Neural progenitor cell (in vitro differentiated cells): ENCODE data around the gene RPTOR. TPM values are rescaled to one million over a fixed set of nuclear protein-coding genes. Genes with fewer than 3 reads are reported as not detected.

Source experiments
- DNase-seq: peaks from one replicate; pipeline ENCODE4 v3.0.0-alpha.2; 2016; ENCODE audit warnings: low spot score
- H2AFZ ChIP-seq: fragments of 200-600 bp; sonication (generic); replicated peaks from 2 replicates; pipeline ENCODE4 v1.6.1; 2016; ENCODE audit warnings: antibody characterized with exemption
- H3F3A ChIP-seq: fragments of 200-600 bp; sonication (generic); 2 replicates; pipeline ENCODE4 v1.6.1; 2016; ENCODE audit warnings: antibody characterized with exemption, low read depth
- H3K27ac ChIP-seq: fragments of 200-600 bp; sonication (generic); 2 replicates; pipeline ENCODE4 v1.5.1; 2016; ENCODE audit warnings: mild to moderate bottlenecking
- H3K27me3 ChIP-seq: fragments of 200-600 bp; sonication (generic); 2 replicates; pipeline ENCODE4 v1.6.1; 2016; ENCODE audit warnings: mild to moderate bottlenecking, moderate library complexity
- H3K36me3 ChIP-seq: fragments of 200-600 bp; sonication (generic); 2 replicates; pipeline ENCODE4 v1.5.1; 2016
- H3K4me1 ChIP-seq: fragments of 200-600 bp; sonication (generic); 2 replicates; pipeline ENCODE4 v1.6.1; 2016; ENCODE audit warnings: mixed run types
- H3K4me2 ChIP-seq: fragments of 200-600 bp; sonication (generic); 2 replicates; pipeline ENCODE4 v1.6.1; 2016
- H3K4me3 ChIP-seq: fragments of 200-600 bp; sonication (generic); 2 replicates; pipeline ENCODE4 v1.5.1; 2016
- H3K79me2 ChIP-seq: fragments of 200-600 bp; sonication (generic); 2 replicates; pipeline ENCODE4 v1.6.1; 2016; ENCODE audit warnings: low read depth
- H3K9ac ChIP-seq: fragments of 200-600 bp; sonication (generic); 2 replicates; pipeline ENCODE4 v1.6.1; 2016
- H3K9me3 ChIP-seq: fragments of 200-600 bp; sonication (generic); 2 replicates; pipeline ENCODE4 v1.5.1; 2016; ENCODE audit warnings: low read depth
- H4K20me1 ChIP-seq: fragments of 200-600 bp; sonication (generic); 2 replicates; pipeline ENCODE4 v1.6.1; 2016; ENCODE audit warnings: low read depth
- H3K27ac Mint-ChIP-seq: 3 replicates; pipeline ENCODE4 v1.8.0; 2021; ENCODE audit warnings: mixed read lengths
- H3K27me3 Mint-ChIP-seq: 2 replicates; pipeline ENCODE4 v1.8.0; 2022; ENCODE audit warnings: low read depth, mild to moderate bottlenecking, inconsistent platforms, moderate library complexity, mixed read lengths; ENCODE audit not compliant: insufficient read depth
- H3K36me3 Mint-ChIP-seq: 3 replicates; pipeline ENCODE4 v1.8.0; 2021; ENCODE audit warnings: mixed read lengths
- H3K4me1 Mint-ChIP-seq: 3 replicates; pipeline ENCODE4 v1.8.0; 2021; ENCODE audit warnings: mixed read lengths
- H3K4me3 Mint-ChIP-seq: 3 replicates; pipeline ENCODE4 v1.8.0; 2021; ENCODE audit warnings: mild to moderate bottlenecking, moderate library complexity, mixed read lengths
- H3K9me3 Mint-ChIP-seq: 3 replicates; pipeline ENCODE4 v1.8.0; 2020; ENCODE audit warnings: mixed read lengths
- EZH2 ChIP-seq: fragments of 200-600 bp; sonication (generic); IDR thresholded peaks from 2 replicates; pipeline ENCODE4 v1.6.1; 2017; ENCODE audit warnings: antibody characterized with exemption, mild to moderate bottlenecking, moderate library complexity
- EZH2phosphoT487 ChIP-seq: fragments of 200-600 bp; sonication (generic); IDR thresholded peaks from 2 replicates; pipeline ENCODE4 v1.6.1; 2017; ENCODE audit warnings: antibody characterized with exemption
- total RNA-seq: library from RNA; depleted of rRNA; stranded (reverse); fragments of >200 nt; gene quantifications from 2 replicates; pipeline ENCODE4 v1.2.3, GENCODE V29; 2015; ENCODE audit warnings: low replicate concordance
- TF ChIP-seq, protein P1 (sequence below): fragments of 200-600 bp; sonication (generic); IDR thresholded peaks from 2 replicates; pipeline ENCODE4 v1.5.1; 2017; ENCODE audit warnings: antibody characterized with exemption, mild to moderate bottlenecking

The RPTOR gene
- total RNA-seq, 1 donor from 2014 or later = 7.4 TPM

DNA sequence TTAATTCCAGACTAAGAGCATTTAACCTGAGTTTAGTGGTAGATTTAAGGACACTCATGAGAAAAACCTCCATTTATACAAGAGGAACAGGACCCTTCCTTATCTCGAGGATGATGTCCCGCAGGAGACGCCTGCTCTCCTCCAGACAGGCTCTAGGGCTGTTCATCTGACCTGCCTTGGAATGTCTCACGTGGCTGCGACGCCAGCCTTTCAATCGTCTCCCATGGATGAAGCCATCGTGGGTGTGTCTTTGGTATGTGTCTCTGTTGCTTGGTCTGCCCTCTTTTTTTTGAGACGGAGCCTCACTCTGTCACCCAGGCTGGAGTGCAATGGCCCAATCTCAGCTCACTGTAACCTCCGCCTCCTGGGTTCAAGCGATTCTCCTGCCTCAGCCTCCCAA, 463.5 kb downstream of the RPTOR start:
- no peaks in the 10 kb centered on the region for H3K79me2 ChIP-seq
- peaks cover 14% of the 10 kb centered on the region for H3K9me3 Mint-ChIP-seq
- H3K9me3 ChIP-seq = no peaks in the 10 kb centered on the region
- no peak overlapping the region for H3K9ac ChIP-seq
- H3K4me1 ChIP-seq = peaks cover 8% of the 10 kb centered on the region
- no peak overlapping the region for H3K27ac ChIP-seq
- H3K4me3 ChIP-seq = no peak overlapping the region
- DNase-seq = no peak
- no peaks in the 10 kb centered on the region for H3K36me3 ChIP-seq
- H4K20me1 ChIP-seq = no peaks in the 10 kb centered on the region
- no peak overlapping the region for H2AFZ ChIP-seq
- H3K36me3 Mint-ChIP-seq = no peaks in the 10 kb centered on the region
- no peak overlapping the region for H3K27ac Mint-ChIP-seq
- no peak overlapping the region for H3K4me3 Mint-ChIP-seq
- peaks cover 24% of the 10 kb centered on the region for H3K4me1 Mint-ChIP-seq
- TF ChIP-seq EZH2phosphoT487 (no peak), EZH2 (no peak)
- TF ChIP-seq, protein P1, sequence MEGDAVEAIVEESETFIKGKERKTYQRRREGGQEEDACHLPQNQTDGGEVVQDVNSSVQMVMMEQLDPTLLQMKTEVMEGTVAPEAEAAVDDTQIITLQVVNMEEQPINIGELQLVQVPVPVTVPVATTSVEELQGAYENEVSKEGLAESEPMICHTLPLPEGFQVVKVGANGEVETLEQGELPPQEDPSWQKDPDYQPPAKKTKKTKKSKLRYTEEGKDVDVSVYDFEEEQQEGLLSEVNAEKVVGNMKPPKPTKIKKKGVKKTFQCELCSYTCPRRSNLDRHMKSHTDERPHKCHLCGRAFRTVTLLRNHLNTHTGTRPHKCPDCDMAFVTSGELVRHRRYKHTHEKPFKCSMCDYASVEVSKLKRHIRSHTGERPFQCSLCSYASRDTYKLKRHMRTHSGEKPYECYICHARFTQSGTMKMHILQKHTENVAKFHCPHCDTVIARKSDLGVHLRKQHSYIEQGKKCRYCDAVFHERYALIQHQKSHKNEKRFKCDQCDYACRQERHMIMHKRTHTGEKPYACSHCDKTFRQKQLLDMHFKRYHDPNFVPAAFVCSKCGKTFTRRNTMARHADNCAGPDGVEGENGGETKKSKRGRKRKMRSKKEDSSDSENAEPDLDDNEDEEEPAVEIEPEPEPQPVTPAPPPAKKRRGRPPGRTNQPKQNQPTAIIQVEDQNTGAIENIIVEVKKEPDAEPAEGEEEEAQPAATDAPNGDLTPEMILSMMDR = no peak
- H3K4me2 ChIP-seq = no peak overlapping the region
- peaks cover 49% of the 10 kb centered on the region for H3K27me3 ChIP-seq
- peaks cover 9% of the 10 kb centered on the region for H3F3A ChIP-seq
- H3K27me3 Mint-ChIP-seq = peaks cover 11% of the 10 kb centered on the region

DNA sequence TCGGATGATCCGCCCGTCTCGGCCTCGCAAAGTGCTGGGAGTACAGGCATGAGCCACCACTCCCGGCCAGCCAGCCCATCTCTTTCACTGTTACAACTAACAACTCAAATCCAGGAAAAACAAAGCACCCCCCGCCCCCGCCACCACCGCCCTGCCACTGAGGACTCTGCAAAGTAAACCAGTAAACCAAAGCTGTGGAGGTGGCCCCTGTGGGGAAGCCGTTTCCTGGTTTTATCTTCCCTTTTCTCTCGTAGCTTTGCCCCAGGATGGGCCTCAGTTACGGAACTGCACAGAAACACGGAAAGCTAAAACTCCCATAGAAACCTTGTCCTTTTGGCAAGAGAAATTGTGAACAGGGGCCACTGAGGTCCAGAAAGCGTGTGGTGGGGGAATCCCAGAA, 464.5 kb downstream of the RPTOR start:
- no peaks in the 10 kb centered on the region for H3K36me3 ChIP-seq
- Mint-ChIP-seq H3K27me3 (peaks cover 8% of the 10 kb centered on the region), H3K9me3 (peaks cover 19% of the 10 kb centered on the region), H3K4me1 (peaks cover 25% of the 10 kb centered on the region), H3K36me3 (no peaks in the 10 kb centered on the region), H3K27ac (no peak overlapping the region), H3K4me3 (no peak overlapping the region)
- no peak overlapping the region for H3K4me3 ChIP-seq
- DNase-seq = no peak
- no peak overlapping the region for H3K27ac ChIP-seq
- H3F3A ChIP-seq = peaks cover 7% of the 10 kb centered on the region
- H3K9ac ChIP-seq = no peak overlapping the region
- no peaks in the 10 kb centered on the region for H3K79me2 ChIP-seq
- TF ChIP-seq EZH2 (no peak), EZH2phosphoT487 (no peak)
- TF ChIP-seq, protein P1 = no peak
- no peaks in the 10 kb centered on the region for H4K20me1 ChIP-seq
- no peak overlapping the region for H2AFZ ChIP-seq
- peaks cover 5% of the 10 kb centered on the region for H3K4me1 ChIP-seq
- no peak overlapping the region for H3K4me2 ChIP-seq
- peaks cover 39% of the 10 kb centered on the region for H3K27me3 ChIP-seq
- H3K9me3 ChIP-seq = no peaks in the 10 kb centered on the region

DNA sequence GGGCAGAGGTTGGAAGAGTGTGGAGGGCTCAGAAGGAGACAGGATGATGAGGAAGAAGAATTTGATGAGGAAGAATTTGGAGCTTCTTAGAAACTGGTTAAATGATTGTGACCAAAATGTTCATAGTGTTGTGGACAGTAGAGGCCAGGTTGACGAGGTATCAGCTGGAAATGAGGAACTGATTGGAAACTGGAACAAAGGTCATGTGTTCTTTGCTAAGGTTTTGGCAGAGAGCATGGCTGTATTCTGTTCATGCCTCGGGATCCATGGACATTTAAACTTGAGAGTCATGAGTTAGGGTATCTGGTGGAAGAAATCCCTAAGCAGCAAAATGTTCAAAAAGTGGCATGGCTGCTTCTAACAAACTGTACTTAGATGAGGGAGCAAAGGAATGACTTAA, 466.3 kb downstream of the RPTOR start:
- no peak overlapping the region for H3K4me3 ChIP-seq
- H3F3A ChIP-seq = no peaks in the 10 kb centered on the region
- H3K27me3 Mint-ChIP-seq = peaks cover 3% of the 10 kb centered on the region
- H3K36me3 Mint-ChIP-seq = no peaks in the 10 kb centered on the region
- H3K9me3 ChIP-seq = no peaks in the 10 kb centered on the region
- peaks cover 21% of the 10 kb centered on the region for H3K9me3 Mint-ChIP-seq
- no peak overlapping the region for H3K27ac Mint-ChIP-seq
- peaks cover 21% of the 10 kb centered on the region for H3K4me1 Mint-ChIP-seq
- no peak overlapping the region for H3K27ac ChIP-seq
- DNase-seq = no peak
- TF ChIP-seq EZH2 = no peak
- TF ChIP-seq, protein P1 = no peak
- TF ChIP-seq EZH2phosphoT487 = no peak
- H4K20me1 ChIP-seq = no peaks in the 10 kb centered on the region
- no peak overlapping the region for H2AFZ ChIP-seq
- H3K4me2 ChIP-seq = no peak overlapping the region
- H3K79me2 ChIP-seq = no peaks in the 10 kb centered on the region
- H3K27me3 ChIP-seq = peaks cover 21% of the 10 kb centered on the region
- H3K4me3 Mint-ChIP-seq = no peak overlapping the region
- H3K36me3 ChIP-seq = no peaks in the 10 kb centered on the region
- H3K9ac ChIP-seq = no peak overlapping the region
- H3K4me1 ChIP-seq = no peaks in the 10 kb centered on the region
